GM21825 (cell line): Measurements from ENCODE around the gene CBL.
A peak's percentile ranks its signal among the peaks of the same experiment; 100 is the strongest.

Experiments used
- ATAC-seq: cut with Tn5 transposase; IDR thresholded peaks from one replicate; pipeline ENCODE4 v1.9.1; 2021; ENCODE audit warnings: mild to moderate bottlenecking, moderate library complexity; ENCODE audit not compliant: unreplicated experiment

CBL gene

GRCh38 chr11:119307974-119308373, 101.8 kb downstream of the CBL start:
- no peak for ATAC-seq

GRCh38 chr11:119309411-119309810, 103.3 kb downstream of the CBL start:
- ATAC-seq: no peak

- no peak for ATAC-seq
Measured at GRCh38 chr11:119309953-119310681, 104.0 kb downstream of the CBL start.

DNA sequence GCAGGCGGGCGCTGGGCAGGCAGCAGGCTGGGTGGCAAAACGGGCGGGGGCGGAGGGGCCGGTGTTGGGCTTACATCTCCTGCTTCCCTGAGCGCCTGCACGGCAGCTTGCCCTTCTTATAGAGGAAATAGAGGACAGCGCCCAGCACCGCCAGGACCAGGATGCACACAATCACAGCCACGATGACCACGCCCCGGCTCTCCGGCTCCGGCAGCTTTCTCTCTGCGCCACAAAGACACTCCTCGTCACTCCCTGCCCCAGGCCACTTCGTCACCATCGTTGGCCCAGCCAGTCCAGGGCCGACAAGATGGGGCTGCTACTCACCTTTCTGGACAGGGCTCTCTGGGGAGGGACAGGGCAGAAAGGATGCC, 104.5 kb downstream of the CBL start:
- no peak for ATAC-seq

DNA sequence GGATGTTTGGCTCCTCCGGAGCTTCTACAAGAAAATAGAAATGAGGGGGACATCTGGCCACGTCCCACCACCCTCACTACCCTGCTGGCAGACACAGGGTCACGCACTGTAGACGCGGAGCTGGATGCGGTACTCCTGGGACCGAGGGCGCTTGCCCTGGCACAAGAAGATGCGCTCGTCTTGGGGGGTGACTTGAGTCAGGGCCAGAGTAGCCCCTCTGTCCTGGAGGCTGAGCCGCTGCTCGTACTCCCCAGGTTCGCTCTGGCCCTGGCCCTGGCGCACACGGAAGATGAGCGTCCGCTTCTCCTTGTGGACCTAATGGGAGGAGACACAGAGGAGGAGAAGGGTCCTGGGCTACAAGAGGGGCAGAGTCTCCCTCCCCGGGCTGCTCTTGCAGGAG, 108.6 kb downstream of the CBL start:
- no peak for ATAC-seq

- ATAC-seq: no peak
Measured at GRCh38 chr11:119315131-119316015, 109.2 kb downstream of the CBL start.

DNA sequence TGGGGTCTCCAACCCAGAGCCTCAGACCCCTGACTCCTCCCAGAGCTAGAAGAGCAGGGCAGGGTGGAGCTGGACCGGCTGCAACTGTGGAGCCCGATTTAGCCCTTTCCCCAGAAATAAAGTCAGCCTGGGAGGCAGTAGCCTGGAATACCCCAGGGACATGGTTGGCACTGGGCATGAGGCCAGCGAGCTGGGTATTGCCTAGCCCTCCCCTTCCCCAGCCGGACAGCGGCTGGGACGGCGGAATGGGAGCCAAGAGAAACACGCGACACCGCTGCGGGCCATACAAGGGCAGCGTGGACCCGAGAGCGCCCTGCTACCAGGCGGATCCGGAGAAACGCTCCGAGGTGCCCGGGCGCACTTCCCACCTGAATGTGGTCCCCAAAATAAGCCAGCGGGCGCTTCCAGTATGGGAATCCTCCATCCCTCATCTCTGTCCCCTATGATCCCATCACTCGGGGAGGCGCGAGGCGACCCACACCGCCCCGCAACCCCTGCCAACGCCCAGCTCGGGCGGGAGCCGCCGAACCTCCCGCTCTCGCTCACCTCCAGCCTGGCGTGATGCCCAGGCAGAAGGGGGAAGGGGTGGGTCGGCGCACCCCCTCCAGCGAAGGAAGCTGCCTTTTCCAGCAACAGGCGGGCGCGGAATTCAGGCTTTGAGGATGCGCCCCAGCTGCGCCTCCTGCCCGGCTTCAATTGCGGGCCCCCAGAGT, 110.0 kb downstream of the CBL start:
- no peak for ATAC-seq

GRCh38 chr11:119316729-119317591, 110.8 kb downstream of the CBL start, which contains the start of gene MCAM:
Gene MCAM (minus strand): TSS chr11:119317130. CDS start chr11:119317101, 29 bp downstream.
- no peak for ATAC-seq

DNA sequence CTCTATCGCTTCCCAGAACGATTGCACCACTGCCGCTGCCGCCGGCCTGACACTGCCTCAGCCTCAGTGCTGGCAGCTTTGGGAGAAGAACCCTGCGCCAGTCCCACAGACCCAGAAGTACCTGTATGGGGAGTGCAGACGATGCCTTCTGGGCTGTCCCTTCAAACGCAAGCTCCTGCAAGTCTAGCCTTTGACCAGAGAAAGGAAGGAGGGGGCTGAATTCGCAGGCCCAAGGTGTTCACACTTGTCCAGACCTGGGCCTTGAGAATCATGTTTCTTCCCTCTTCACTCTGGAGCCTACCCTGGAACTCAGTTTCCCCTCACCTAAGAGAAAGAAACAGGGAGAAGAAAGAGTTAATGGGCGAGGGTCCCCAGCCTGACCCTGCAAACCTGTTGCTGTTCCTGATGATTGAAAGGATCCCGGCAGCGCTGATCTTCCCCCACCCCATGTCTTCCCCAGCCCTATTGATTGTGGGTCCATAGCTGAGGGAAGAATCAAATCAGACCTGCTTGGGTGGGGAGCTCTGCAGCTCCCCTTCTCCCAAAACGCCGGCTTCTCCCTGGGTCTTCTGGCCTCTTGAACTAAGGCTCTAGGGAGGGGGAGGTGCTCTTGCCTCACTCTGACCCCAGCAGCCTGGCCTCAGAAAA, 111.6 kb downstream of the CBL start:
- no peak for ATAC-seq

DNA sequence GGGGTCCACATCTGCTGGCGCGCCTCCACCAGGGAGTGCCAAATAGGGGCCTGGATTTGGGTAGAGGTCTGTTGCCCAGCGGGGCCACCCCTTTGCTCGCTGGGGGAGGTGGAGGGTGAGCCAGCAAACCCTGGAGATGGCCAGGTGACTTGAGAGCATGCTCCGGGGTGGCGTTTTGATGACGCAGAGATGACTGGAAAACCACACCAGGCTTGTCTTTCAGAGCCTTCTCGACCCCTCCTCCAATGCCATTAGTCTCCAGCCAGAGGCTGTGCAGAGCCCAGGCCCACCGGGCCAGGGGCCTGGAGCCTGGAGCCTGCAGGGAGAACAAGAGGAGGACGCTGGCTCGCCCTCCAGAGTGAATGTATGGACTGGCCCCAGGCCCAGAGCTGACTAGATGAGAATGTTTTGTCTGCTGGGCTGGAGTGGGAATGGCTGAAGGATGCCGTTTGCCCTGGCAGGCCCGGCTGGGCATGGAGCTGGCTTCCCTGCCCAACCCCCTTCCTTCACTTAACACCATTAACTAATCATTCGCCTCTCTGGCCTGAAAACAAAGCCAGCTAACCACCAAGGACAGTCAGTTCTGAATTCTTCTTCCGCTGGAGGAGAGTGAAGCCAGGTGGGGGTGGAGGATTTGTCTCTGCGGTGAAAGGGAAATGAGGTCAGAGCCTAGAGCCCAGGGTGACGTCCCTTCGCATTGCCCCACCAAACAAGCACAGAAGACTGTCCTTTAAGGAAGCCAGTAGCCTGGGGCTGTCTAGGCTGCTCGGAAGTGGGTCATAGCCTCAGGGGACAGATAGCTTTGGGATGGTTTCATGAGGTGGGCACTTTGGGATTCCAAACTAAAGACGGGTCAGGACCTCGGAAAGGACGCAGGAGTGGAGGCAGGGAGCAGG, 112.3 kb downstream of the CBL start:
- no peak for ATAC-seq

DNA sequence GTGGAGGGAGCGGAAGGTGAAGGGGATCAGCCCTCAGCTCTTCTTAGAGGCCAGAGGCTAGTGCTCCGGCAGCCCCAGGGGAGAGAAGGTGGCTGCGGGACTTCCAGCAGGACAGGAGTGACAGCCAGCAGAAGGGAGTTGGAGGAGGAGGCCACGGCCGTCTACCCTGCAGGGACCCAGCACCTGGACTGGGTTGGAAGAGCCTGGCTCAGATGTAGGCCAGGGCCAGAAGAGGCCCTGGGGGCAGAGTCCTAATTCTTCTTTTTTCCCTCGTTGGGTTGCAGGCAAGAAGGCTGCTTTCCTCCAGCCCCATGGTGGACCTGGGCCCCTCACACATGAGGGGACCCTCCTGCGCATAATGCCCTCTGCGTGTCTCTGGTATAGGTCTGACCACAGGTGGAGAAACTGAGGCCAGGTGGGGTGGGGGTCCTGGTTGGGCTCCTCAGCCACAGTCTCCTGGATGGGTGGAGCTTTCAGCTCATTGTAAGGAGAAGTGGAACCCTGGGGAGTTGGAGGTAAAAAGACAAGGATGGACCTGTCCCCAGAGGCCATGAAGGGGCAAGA, 113.1 kb downstream of the CBL start:
- ATAC-seq: no peak

DNA sequence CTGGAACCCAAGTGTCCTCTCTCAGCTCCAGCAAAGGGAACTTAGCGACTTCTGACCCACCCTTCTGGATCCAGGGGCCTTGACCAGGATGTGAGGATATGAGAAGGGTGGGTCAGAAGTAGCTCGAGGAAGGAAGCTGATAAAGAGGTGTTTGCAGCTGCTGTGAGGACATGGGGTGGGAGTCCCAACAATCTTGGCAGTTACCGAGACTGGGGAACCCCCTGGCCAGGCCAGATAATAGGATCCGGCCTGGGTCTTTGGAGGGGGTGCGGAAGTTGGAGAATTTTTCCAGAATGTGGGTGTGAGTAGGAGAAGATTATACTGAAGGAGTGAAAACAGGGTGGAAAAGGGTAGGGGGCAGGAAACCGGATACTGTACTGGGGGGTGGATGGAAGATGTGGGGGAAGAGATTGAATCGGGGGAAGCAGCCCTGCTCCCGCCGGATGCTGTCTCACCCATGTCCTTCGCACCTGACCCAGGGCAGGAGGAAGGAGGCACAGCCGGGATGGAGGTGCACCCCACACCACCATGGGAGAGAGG, 113.6 kb downstream of the CBL start:
- no peak for ATAC-seq

GRCh38 chr11:119320240-119320775, 114.2 kb downstream of the CBL start:
- no peak for ATAC-seq

GRCh38 chr11:119320776-119321524, 114.8 kb downstream of the CBL start:
- ATAC-seq: peak; percentile 48

- ATAC-seq: no peak
Measured at GRCh38 chr11:119322360-119322739, 116.2 kb downstream of the CBL start.

GRCh38 chr11:119322921-119323531, 116.9 kb downstream of the CBL start:
- no peak for ATAC-seq

GRCh38 chr11:119323532-119324033, 117.4 kb downstream of the CBL start:
- ATAC-seq: no peak
